NCI-H345 treated with DMSO at 0.1 percent for 48 hours (cell line): ENCODE results near the gene DNMT3B.
A peak's percentile ranks its signal among the peaks of the same experiment; 100 is the strongest.
"Not testable (repeated sequence)": the region's sequence is repeated elsewhere in the genome, so short reads cannot be mapped to it uniquely, and the experiment has no call there.

ENCODE experiments used
- DNase-seq: peaks from one replicate; lab custom pipeline; 2025; ENCODE audit not compliant: unreplicated experiment; lab: John Stamatoyannopoulos, UW

DNMT3B gene

DNA sequence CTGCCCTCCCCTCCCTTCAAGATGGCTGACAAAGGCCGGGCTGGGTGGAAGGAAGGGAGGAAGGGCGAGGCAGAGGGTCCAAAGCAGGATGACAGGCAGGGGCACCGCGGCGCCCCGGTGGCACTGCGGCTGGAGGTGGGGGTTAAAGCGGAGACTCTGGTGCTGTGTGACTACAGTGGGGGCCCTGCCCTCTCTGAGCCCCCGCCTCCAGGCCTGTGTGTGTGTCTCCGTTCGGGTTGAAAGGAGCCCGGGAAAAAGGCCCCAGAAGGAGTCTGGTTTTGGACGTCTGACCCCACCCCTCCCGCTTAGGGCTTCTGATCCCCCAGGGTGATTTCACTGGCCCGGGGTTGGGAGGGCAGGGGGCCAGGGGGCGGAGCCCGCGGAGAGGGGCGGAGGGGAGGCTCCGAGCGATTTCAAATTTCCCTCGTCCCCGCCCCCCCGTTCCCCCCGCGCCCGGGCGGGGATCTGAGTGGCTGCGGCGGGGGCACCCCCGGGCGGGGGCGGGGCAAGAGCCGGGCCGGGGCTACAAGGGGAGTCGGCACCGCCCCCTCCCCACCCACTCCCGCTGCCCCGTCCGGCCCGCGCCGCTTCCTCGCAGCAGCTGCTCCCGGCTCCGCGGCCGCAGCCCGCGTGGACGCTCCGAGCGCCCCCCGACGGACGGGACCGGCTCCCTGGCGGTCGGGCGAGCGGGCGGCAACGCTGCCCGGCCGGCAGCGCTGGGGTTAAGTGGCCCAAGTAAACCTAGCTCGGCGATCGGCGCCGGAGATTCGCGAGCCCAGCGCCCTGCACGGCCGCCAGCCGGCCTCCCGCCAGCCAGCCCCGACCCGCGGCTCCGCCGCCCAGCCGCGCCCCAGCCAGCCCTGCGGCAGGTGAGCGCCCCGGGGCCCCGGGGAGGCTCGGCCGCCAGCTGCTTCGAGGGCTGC lies at the start of gene DNMT3B:
TSS of gene DNMT3B (plus strand) at position 555 of the 923 bp plus-strand sequence. CDS start 17,939 bp downstream, outside the sequence.
- peak; percentile 38 for DNase-seq

DNA sequence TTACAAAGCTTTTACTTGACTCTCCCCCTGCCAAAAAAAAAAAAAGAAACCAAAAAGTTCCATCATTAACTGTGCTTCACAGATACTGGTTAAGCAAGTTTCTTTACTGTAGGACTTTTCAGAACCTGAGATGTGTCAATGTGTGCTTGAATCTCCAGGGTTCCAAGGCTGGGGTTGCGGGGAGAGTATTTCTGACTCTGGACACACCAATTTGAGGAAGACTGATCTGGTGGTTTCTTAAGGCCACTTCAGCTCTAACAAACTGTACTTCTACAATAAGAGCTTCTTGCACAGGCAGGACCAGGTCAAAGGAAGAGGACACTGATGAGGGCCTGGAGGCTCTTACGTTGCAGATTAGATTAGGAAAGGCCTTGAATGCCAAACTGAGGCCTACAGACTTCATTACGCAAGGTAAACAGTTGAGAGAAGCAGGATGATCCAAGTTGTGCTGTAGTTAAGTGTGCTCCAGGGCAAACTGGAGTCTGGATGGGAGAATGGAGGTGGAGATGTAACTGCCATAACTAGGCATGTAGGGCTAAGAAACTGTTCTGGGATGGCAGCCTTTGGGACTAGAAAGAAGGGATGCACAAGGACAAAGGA lies 43.3 kb upstream of the DNMT3B start:
- no peak for DNase-seq

DNA sequence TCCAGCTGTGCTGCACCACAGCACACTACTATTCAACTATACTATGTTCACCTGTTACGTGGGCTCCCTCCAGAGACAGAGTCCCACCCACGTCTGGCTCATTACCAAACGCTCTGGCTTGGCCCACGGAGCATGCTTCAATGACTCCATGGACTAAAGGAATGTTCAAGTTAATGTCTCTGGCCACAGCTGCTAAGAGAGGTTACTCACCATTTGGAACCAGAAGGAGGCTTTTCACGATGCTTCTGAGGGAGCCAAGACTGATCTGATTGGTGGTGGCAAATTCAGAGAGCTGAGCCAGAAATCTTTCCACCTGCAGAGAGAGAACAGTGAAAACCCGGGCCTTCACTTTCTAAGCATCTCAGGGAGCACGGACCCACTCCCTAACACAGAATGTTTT lies 34.5 kb upstream of the DNMT3B start:
- no peak for DNase-seq

DNA sequence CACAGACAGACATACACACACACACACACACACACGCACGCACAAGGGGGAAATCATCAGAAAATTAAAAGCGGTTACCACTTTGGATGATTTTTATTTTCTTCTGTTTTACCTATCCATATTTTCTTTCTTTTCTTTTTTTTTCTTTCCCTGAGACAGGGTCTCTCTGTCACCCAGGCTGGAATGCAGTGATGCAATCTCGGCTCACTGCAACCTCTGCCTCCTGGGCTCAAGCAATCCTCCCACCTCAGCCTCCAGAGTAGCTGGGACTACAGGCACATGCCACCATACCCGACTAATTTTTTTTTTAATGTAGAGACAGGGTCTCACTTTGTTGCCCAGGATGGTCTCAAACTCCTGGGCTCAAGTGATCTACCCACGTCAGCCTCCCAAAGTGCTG lies 33.8 kb upstream of the DNMT3B start:
- not testable (repeated sequence) for DNase-seq

DNA sequence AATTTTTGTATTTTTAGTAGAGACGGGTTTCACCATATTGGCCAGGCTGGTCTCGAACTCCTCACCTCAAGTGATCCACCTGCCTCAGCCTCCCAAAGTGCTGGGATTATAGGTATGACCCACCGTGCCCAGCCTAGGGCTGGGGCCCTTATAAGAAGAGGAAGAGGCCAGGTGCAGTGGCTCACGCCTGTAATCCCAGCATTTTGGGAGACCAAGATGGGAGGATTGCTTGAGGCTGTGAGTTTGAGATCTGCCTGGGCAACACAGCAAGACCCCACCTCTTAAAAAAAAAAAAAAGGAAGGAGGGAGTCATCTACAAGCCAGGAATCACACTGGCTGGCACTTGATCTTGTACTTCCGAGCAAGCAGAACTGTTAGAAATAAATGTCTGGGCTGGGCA lies 32.9 kb upstream of the DNMT3B start:
- not testable (repeated sequence) for DNase-seq

DNA sequence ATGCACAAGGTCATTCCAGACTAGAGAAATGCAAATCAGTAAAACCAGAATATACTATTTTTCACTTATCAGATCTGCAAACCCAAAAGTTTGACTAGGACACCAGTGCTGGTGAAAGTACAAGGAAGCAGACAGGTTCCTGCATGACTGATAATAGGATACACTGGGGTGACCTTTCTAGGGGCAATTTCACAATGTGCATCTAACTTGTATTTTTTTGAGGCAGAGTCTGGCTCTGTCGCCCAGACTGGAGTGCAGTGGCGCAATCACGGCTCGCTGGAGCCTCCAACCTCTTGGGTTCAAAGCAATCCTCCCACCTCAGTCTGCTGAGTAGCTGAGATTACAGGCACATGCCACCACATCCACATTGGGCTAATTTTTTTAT lies 30.3 kb upstream of the DNMT3B start:
- no peak for DNase-seq

DNA sequence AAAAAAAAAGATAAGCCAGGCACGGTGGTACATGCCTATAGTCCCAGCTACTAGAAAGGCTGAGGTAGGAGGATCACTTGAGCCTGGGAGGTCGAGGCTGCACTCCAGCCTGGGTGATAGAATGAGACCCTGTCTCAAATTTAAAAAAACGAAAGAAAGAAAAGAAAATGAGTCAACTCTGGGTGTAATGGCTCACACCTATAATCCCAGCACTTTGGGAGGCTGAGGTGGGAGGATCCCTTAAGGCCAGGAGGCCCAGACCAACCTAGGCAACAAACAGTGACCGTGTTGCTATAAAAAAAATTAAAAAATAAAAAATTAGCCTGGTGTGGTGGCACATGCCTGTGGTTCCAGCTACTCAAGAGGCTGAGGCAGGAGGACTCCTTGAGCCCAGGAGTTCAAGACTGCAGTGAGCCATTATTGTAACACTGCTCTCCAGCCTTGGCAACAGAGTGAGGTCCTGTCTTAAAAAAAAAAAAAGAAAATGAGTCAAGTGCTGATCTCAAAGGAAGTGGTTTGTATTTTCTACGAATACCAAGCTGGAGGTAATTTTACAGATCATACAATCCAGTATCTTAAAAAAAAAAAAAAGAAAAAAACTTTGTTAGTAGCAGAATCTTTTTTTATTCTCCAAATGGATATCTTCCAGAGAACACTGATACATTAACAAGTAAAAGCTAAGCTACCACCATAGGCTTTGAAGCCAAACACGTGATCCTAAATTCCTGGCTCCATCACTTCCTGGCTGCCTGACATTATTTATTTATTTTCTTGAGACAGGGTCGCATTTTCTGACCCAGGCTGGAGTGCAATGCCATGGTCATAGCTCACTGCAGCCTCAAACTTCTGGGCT lies 24.6 kb upstream of the DNMT3B start:
- DNase-seq: no peak

DNA sequence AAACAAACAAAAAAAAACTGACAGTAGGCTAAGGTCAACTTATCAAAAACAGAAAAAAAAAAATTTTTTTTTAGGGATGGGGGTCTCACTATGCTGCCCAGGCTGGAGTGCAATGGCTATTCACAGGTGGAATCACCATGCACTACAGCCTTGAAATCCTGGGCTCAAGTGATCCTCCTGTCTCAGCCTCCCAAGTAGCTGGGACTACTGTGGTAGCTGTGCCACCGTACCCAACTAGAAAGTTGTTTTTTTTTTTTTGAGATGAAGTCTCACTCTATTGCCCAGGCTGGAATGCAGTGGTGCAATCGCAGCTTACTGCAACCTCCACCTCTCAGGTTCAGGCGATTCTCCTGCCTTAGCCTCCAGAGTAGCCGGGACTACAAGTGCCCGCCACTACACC lies 21.0 kb upstream of the DNMT3B start:
- no peak for DNase-seq

DNA sequence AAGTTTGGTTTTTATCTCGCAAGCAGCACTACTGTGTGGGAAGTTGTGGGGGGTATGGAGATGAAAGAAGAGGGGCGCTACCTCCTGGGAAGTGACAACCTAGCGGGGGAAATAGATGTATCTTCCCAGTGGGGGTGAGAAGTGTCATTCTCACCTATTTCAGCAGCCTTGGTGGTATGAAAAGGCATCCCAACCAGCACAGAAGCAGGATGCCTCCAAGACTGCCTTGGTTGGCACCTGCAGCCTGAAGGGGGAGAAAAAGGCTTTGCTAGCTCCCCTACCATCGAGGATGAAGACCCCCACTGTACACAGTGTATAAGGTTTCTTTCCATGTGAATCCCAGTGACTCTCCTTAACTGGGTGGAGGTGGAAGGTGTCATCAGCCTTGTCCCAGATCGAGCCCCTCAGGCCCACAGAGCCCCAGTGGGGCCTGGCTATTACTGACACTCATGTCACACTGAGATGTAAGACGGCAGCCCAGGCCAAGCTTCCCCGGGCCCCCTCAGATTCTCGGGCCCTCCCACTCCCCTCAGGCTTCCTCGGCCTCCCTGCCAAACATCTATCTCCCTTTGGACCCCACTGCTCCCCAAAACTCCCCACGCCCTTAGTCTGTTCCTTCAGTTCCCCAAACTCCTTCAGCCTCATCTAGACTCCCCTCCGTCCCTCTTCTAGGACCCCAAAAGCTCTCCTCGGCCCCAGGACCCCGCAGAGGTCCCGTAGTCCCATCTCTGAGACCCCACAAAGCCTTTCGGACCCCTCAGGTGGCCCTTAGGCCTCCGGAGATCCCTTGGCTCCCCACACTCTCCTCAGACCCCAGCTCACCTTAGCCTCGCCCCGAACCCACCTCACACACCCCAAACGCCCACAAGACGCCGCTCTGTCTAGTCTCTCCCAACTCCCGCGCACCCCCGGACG lies 19.6 kb upstream of the DNMT3B start:
- DNase-seq: no peak

DNA sequence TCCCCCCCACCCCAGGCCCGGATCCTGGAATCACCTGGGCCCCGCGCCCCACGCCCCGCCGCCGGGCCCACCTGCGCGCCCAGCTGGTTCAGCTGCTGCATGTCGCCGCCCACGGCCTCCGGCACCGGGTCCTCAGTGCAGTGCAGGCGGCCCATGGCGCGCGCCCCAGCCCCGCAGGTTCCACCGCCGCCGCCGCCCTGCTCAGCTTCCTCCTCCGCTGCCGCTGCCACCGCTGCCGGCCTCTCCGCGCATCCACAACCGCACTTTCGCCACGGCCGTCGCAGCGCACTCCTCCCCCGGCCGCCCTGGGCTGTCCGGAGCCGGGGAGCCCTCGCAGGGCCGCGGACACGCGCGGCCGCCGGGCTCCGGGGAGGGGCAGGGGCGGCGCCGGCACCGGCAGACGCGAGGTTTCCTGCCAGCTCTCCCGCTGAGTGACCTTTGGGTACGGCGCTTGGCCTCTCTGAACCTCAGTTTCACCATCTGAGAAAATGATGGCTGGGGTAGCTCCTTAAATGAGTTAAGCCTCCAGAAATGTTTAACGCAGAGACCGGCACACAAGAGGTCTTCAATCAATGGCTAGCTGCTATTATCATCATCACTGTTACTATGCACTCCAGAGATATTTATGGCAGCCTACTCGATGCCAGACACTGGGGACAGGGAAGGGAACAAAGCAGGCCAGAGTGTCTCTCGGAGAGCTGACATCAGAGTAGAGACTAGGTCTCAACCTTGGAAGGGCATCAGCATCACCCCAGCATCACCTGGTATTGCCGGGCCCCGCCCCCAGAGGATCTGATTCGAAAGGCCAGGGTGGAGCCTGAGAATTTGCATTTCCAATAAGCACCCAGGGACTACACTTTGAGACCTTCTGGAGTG lies 18.7 kb upstream of the DNMT3B start, which contains the start of gene COMMD7:
TSS of gene COMMD7 (minus strand) at position 231 of the 876 bp plus-strand sequence. CDS start at position 155, 76 bp downstream.
- DNase-seq: peak; percentile 65

DNA sequence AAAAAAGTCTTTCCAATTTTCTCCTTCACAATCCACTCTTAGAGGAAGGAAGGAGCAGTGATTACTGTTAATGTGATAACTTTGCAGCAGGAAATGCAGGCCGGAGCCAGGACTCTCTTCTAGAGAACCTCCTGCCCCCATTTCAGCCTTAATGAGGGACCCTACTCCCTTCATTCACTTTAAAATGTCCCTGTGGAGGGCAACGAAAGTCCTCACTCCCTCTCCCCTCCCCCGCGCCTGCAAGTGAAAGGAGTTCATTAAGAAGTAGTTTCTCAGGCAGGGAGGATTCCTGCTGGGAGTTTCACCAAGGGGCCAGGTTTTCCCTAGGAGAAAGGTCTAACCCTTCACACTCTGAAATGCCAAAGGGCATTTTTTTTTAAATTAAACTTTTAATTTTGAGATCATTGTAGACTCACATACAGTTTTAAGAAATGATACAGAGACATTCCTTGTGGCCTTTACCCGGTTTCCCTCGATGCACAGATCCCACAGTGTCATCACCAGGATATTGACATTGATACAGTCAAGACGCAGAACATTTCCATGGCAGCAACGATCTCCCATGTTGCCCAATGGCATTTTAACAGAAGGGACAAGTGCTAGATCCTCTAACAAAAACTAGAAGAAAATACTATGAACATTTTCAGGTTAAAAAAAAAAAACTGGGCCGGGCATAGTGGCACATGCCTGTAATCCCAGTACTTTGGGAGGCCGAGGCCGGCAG lies 12.1 kb upstream of the DNMT3B start:
- DNase-seq: no peak

DNA sequence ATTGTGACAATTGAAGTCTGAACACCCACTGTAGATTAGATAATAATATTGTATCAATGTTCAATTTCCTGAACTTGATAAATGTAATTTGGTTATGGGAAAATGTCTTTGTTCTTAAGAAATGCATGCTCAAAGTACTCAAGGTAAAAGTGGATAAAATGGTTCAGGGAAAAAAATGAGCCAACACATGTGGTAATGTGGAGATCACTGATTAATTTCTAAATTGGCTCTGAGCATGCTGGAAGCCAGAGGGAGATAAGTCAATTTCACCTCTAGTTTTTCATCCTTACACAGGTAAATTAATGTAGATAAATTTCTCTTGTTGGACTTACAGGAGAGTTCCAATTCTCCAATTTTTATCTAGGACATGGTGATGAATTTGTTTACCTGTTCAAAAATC lies 10.9 kb upstream of the DNMT3B start:
- no peak for DNase-seq

DNA sequence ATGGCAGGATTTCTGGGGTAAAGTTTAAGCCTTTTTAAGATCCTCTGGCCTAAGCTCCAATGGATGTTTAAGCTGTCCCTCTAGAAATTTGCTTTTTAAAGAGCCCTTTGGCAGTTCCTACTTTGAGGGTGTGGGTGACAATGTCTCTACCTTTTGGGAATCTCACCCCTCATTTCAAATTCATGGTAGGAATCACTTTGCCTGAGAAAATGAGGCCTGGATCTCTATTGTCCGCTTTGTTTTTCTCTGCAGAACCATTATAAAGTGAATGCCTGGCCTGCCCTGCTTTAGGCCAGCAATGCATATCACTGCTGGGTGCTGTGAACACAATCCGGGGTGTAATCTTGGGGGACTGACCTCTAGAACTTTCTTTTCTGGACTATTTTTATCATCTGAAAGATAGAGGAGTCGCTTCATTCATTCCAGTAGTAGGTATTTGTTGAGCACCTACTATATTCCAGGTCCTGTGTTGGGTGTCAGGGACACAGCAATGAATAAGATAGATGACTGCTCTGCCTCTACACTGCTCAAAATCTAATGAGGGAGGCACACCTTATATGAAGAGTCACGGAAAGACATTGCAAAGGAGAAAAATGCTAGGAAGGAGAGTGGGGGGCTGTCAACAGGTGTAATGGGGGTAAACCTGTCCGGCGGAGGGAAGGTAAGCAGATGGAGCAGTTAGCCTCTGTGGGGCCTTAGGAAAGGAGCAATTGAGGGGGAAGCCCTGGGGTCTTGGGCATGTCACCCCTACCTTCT lies 10.3 kb upstream of the DNMT3B start:
- no peak for DNase-seq

DNA sequence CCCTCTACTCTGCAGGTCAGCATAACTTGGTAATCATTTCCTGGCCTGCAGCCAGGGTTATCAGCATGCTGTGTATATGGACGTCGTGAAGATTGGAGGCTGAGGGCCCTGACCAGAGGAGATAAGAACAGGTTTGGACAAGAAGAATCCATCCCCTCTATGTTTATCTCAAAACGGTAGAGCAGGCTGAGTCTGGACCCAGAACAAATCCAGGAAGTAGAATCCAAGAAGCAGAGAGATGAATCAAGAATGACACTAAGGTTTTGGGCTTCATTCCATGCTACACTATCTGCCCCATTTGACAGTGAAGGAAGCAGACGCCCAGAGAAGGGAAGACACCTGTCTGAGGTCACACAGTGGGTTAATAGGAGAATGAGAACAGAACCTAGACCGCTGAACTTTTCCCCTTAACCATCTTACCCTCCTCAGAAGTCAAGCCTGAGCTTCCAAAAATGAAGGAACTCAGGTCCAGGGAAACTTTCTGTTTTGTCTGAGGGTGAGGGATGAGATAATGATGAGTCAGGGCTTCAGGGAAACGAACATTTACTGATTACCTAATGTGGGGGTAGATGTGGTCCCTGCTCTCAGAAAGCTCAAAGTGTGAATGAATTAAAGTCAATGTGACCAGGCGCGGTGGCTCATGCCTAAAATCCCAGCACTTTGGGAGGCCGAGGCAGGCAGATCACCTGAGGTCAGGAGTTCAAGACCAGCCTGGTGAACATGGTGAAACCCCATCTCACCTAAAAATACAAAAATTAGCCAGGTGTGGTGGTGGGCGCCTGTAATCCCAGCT lies 9.5 kb upstream of the DNMT3B start:
- no peak for DNase-seq

DNA sequence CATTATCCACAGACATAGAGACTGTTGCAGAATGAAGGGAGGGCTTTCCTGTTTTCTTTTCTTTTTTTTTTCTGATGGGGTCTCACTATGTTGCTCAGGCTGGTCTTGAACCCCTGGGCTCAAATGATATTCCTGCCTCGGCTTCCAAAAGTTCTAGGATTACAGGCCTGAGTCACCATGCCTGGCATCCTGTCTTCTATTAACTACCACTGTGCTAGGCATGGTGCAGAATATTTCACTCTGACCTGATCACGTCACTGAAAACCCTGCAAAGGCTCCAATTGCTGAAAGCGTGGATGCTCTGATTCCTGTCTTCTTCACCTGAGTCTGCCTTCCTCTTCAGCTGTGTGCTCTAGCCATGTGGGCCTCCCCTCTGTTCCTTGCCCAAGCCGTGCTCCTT lies 8.5 kb upstream of the DNMT3B start:
- DNase-seq: no peak

DNA sequence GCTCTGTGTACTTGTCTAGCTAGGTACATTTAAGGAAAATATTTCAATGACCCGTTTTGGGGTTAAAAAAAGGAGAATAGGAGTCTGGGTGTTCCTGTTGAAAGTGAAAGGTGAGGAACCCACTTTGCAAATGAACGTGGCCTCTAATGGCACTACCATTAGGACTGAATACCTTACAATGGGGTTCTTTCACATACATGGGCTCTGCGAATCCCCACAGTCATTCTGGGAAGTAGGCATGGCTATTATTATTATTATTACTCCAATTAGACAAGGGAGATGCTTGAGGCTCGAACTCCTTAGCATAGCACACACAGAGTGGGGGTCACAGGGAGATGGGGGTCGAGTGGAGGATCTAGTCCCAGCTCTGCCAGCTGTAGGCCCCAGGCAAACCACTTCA lies 6.0 kb upstream of the DNMT3B start:
- DNase-seq: no peak

DNA sequence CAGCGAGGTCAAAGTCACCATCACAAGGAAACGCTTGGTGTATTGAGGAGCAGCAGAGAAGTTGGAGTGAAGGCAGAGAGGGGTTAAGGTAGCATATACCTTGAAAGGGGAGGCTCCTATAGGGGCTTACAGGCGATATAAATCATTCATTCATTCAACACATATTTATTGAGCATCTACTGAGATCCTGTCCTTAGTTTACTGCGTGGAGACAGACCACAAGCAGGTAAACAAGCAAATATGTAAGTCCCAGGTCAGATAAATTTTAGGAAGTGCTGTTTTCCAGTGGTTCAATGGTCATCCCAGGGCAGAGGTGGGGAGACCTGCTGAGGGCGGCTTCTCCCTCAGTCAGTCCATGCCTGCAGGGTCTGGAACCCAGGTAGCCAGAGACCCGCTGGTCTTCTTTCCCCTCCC lies 761 bp upstream of the DNMT3B start:
- no peak for DNase-seq
